ENCODE results near the gene CD1E. TPM values are rescaled to one million over a fixed set of nuclear protein-coding genes. Genes with fewer than 3 reads are reported as not detected.

Gene CD1E
- total RNA-seq, 2 experiments from 2014 or later: not detected

GRCh38 chr1:158396646-158397045 lies 43.0 kb downstream of the CD1E start:
- DNase-seq: no peak
- Mint-ChIP-seq H3K9me3 (no peaks in the 10 kb centered on the region), H3K4me3 (no peak overlapping the region), H3K4me1 (peaks cover 4% of the 10 kb centered on the region), H3K27ac (no peak overlapping the region), H3K27me3 (peaks cover 31% of the 10 kb centered on the region), H3K36me3 (no peaks in the 10 kb centered on the region)

DNA sequence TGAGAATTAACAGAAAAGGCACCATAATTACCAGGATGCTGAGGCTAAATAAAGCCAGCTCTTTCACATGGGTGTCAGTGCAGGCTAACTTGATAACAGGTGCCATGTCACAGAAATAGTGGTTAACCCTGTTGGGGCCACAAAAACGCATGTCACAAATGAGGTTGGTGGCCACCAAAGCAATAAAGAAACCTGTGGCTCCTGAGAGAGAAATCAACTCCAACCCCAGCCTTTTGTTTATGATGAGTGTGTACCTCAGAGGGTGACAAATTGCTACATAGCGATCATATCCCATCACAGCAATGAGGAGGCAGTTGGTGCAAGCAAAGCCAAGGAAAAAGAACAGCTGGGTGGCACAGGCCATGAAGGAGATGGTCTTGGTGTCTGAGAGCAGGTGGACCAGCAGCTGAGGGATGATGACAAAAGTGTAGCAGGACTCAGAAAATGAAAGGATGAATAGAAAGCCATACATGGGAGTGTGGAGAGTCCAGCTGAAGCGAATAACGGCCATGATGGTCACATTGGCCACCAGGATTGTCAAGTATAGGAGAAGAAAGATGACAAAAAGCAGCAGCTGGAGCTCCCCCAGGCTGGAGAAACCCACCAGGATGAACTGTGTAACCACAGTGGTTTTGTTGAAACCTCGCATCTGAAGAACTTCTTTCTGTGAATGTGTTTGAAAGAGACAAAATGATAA lies 45.3 kb downstream of the CD1E start, which contains the start of gene OR10T2:
TSS of gene OR10T2 (minus strand) at position 649 of the 697 bp plus-strand sequence. CDS start at position 649, 0 bp downstream.
- H3K27ac Mint-ChIP-seq: no peak within 1 kb of the TSS
- H3K36me3 Mint-ChIP-seq: no peaks in the 10 kb centered on the region
- H3K9me3 Mint-ChIP-seq: no peaks in the 10 kb centered on the region
- no peak for DNase-seq
- peaks cover 4% of the 10 kb centered on the region for H3K4me1 Mint-ChIP-seq
- peaks cover 33% of the 10 kb centered on the region for H3K27me3 Mint-ChIP-seq
- H3K4me3 Mint-ChIP-seq: no peak within 1 kb of the TSS

DNA sequence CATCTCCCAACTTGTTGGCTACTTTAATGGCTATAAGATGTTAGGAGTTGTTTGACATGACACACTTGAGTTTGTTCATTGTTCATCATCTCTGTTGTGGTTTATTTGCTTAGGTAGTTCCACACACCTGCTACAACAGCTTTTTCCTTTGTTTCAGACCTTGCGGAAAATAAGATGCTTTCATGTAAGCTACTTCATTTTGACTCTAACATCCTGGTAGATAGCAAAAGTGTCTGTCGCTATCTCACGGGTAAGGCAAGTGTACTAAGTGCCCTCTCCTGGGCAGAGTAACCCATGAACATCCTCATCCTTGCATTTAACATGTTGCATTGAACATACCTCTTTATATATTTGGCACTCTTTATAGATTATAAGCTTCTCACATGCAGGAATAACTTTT lies 47.2 kb downstream of the CD1E start:
- Mint-ChIP-seq H3K9me3 (no peaks in the 10 kb centered on the region), H3K4me1 (peaks cover 4% of the 10 kb centered on the region), H3K36me3 (no peaks in the 10 kb centered on the region), H3K4me3 (no peak overlapping the region), H3K27me3 (peaks cover 30% of the 10 kb centered on the region), H3K27ac (no peak overlapping the region)
- DNase-seq: no peak

GRCh38 chr1:158407092-158407491 lies 53.4 kb downstream of the CD1E start:
- peaks cover 8% of the 10 kb centered on the region for H3K27me3 Mint-ChIP-seq
- no peak for DNase-seq
- H3K36me3 Mint-ChIP-seq: no peaks in the 10 kb centered on the region
- H3K4me1 Mint-ChIP-seq: no peaks in the 10 kb centered on the region
- H3K27ac Mint-ChIP-seq: no peak overlapping the region
- no peak overlapping the region for H3K4me3 Mint-ChIP-seq
- no peaks in the 10 kb centered on the region for H3K9me3 Mint-ChIP-seq

Other genes with a start within 250 kb of the CD1E start
- gene CD1D, start 173.0 kb upstream of the CD1E start, total RNA-seq: not detected
- under 1 TPM; 0.40 to 0.60 TPM for gene CD1A, start 99.5 kb upstream of the CD1E start, total RNA-seq
- under 1 TPM; 0.24 to 0.29 TPM for gene CD1C, start 64.0 kb upstream of the CD1E start, total RNA-seq
- not detected for gene CD1B, start 22.4 kb upstream of the CD1E start, total RNA-seq
- not detected for gene OR10T2, start 45.6 kb downstream of the CD1E start, total RNA-seq
- not detected for gene OR10K2, start 72.3 kb downstream of the CD1E start, total RNA-seq
- gene OR10K1, start 107.9 kb downstream of the CD1E start, total RNA-seq: not detected
- gene OR10R2, start 118.3 kb downstream of the CD1E start, total RNA-seq: not detected
- gene OR6Y1, start 200.5 kb downstream of the CD1E start, total RNA-seq: not detected
- gene OR6P1, start 216.7 kb downstream of the CD1E start, total RNA-seq: not detected
- gene OR10X1, start 226.0 kb downstream of the CD1E start, total RNA-seq: not detected